Prostate gland (tissue), 2 donors: Measurements from ENCODE around the gene VTI1B. TPM values are rescaled to one million over a fixed set of nuclear protein-coding genes. Genes with fewer than 3 reads are reported as not detected.
A peak's percentile ranks its signal among the peaks of the same experiment; 100 is the strongest.

Experiments
- DNase-seq: peaks from one replicate; pipeline ENCODE4 v3.0.0-alpha.2; 2019; ENCODE audit warnings: low spot score
- H3K27ac ChIP-seq, 2 donors: fragments of 200-600 bp; sonication (generic); 2 replicates each; pipeline ENCODE4 v1.5.1; 2017 to 2019
- H3K27me3 ChIP-seq: fragments of 200-600 bp; sonication (generic); replicated peaks from 2 replicates; pipeline ENCODE4 v1.5.1; 2019; ENCODE audit not compliant: insufficient read depth
- H3K36me3 ChIP-seq, 2 donors: fragments of 200-600 bp; sonication (generic); 1 replicate in 1 of 2; 2 replicates in 1 of 2; pipeline versions ENCODE4 v1.5.1 to v1.8.1; 2017 to 2019
- H3K4me1 ChIP-seq: fragments of 200-600 bp; sonication (generic); replicated peaks from 2 replicates; pipeline ENCODE4 v1.5.1; 2019
- H3K4me3 ChIP-seq, 2 donors: fragments of 200-600 bp; sonication (generic); 2 replicates each; pipeline ENCODE4 v1.5.1; 2017 to 2019
- H3K9me3 ChIP-seq: fragments of 200-600 bp; sonication (generic); 2 replicates; pipeline ENCODE4 v1.5.1; 2017
- POLR2A ChIP-seq: fragments of 450-650 bp; IDR thresholded peaks from one replicate; pipeline ENCODE4 v1.6.1; 2016; ENCODE audit warnings: antibody characterized with exemption, mild to moderate bottlenecking
- POLR2AphosphoS5 ChIP-seq: sonication (generic); formaldehyde crosslinking; IDR thresholded peaks from one replicate; pipeline ENCODE4 v1.6.1; 2017; ENCODE audit warnings: antibody characterized with exemption
- WGBS: methylation state at CpG from one replicate; pipeline ENCODE4 v1.1.5; 2018; 5-methylcytosine and 5-hydroxymethylcytosine counted together
- intact Hi-C: fragments of 100-400 bp; cut with DNase I; formaldehyde crosslinking; loops from one replicate; pipeline ENCODE4 v1.14.2; 2022
- total RNA-seq, 2 donors: library from RNA; depleted of rRNA; stranded (reverse); fragments of >200 nt; gene quantifications; one replicate each; pipeline ENCODE4 v1.1.0, GENCODE V29; 2016
- TF ChIP-seq, protein P1 (sequence below), 4 experiments: fragments of 200-600 bp in 2 of 4; fragments of 450-650 bp in 2 of 4; sonication (generic) in 2 of 4; IDR thresholded peaks; 1 replicate in 3 of 4; 2 replicates in 1 of 4; pipeline ENCODE4 v1.5.1; 2016 to 2019; ENCODE audit warnings: antibody characterized with exemption in 4 of 4, mild to moderate bottlenecking in 2 of 4, moderate library complexity in 2 of 4

Gene VTI1B
- total RNA-seq, 2 donors from 2014 or later = 52.0 to 52.6 TPM

DNA sequence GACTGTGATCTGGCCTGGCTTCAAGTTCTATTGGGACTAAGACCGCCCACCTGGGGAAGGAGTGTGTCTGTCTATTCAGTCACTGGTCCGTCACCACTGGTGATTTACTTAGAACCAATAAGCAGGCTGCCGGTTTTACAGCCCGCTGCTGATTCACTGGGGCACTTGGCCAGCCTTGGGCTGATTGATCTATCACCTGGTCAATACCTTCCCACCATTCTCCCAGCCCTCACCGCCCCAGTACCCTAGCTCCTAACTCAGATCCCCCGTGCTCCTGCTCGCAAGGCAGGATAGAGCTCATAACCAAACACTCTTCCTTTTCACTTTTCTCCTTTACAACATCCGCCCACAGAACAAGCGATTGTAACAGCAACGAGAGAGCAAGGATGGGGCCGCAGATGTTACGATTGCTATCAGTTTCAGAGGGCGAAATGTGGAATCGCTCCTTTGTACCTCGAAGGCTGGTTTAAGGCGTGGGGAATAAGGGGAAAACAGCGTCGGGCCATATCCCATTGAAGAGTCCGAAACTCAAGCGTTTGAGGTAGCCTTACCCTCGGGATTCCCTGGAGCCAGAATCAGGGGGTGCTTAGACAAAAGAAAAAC is 20.5 kb upstream of the VTI1B start:
- Histone ChIP-seq H3K4me1 (peaks cover 10% of the 10 kb centered on the region), H3K4me3 (peak overlapping the region; percentile 68 to 71), H3K36me3 (peaks cover 4 to 8% of the 10 kb centered on the region in 2 donors), H3K27me3 (no peaks in the 10 kb centered on the region), H3K9me3 (no peaks in the 10 kb centered on the region), H3K27ac (peak overlapping the region; percentile 84 to 92)
- WGBS = under 1% methylated on average over 21 of the region's 21 CpGs
- TF ChIP-seq, protein P1, sequence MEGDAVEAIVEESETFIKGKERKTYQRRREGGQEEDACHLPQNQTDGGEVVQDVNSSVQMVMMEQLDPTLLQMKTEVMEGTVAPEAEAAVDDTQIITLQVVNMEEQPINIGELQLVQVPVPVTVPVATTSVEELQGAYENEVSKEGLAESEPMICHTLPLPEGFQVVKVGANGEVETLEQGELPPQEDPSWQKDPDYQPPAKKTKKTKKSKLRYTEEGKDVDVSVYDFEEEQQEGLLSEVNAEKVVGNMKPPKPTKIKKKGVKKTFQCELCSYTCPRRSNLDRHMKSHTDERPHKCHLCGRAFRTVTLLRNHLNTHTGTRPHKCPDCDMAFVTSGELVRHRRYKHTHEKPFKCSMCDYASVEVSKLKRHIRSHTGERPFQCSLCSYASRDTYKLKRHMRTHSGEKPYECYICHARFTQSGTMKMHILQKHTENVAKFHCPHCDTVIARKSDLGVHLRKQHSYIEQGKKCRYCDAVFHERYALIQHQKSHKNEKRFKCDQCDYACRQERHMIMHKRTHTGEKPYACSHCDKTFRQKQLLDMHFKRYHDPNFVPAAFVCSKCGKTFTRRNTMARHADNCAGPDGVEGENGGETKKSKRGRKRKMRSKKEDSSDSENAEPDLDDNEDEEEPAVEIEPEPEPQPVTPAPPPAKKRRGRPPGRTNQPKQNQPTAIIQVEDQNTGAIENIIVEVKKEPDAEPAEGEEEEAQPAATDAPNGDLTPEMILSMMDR (IDR thresholded peaks at IDR 0.05) = no peak
- TF ChIP-seq POLR2AphosphoS5 = peak; percentile 85
- TF ChIP-seq POLR2A = peak; percentile 51
- peak; percentile 90 for DNase-seq
- intact Hi-C loops = loop anchor here (5.0 to 10.0 kb wide), 2 partner anchors 73 to 260 kb away; no protein-coding TSS in a partner anchor

DNA sequence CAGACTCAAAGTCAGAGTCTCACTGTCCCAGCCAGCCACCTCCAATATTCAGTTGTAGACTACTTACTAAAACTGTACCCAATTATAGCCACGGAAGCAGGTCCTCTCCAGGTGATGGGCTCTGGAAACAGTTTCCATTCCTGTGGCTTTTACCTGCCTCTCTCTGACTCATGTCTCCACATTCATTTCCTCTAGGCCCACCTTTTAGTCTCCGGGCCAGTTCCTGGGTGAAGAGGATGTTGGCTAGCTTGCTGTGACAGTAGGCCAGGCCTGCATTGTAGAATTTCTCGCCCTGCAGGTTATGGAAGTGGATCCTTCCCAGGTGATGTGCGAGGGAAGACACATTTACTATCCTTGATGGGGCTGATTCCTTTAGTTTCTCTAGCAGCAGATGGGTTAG is 15.6 kb upstream of the VTI1B start:
- no peak for DNase-seq
- H3K9me3 ChIP-seq = no peaks in the 10 kb centered on the region
- H3K36me3 ChIP-seq = peaks cover 19% of the 10 kb centered on the region in 2 donors
- 75% methylated on average over 4 of the region's 4 CpGs for WGBS
- H3K4me1 ChIP-seq = no peaks in the 10 kb centered on the region
- no peaks in the 10 kb centered on the region for H3K27me3 ChIP-seq
- TF ChIP-seq, protein P1 (IDR thresholded peaks at IDR 0.05) = no peak
- TF ChIP-seq POLR2A = no peak
- TF ChIP-seq POLR2AphosphoS5 = no peak
- no peak overlapping the region for H3K4me3 ChIP-seq
- intact Hi-C loops = loop anchor here (10.0 kb wide), 1 partner anchor 255 kb away; no protein-coding TSS in a partner anchor
- peak overlapping the region in 1 of 2 donors; percentile 9 for H3K27ac ChIP-seq

DNA sequence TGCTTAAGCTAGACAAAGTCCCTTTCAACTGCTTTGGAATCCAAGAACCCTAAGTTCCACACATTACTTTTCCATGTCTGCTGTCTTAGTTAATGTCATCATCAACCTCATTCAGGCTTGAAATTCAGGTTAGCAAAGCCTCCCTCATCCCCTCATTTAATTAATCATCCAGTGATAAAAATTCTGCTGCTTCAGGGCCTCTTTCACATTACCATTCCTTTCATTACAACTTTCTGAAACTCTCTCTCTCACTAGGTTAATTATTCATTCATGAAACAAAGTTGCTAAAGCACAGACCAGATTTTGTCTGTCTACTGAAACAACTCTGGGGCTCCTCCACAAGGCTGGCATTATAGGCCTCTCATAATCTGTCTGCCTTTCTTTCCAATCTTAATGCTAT is 9.4 kb upstream of the VTI1B start:
- no peak for DNase-seq
- Histone ChIP-seq H3K27ac (no peak overlapping the region), H3K36me3 (peaks cover under 1 to 4% of the 10 kb centered on the region in 2 donors), H3K27me3 (no peaks in the 10 kb centered on the region), H3K9me3 (no peaks in the 10 kb centered on the region), H3K4me1 (no peaks in the 10 kb centered on the region), H3K4me3 (no peak overlapping the region)
- intact Hi-C loops = no loop called here
- TF ChIP-seq, protein P1 (IDR thresholded peaks at IDR 0.05) = no peak
- TF ChIP-seq POLR2A (no peak), POLR2AphosphoS5 (no peak)

DNA sequence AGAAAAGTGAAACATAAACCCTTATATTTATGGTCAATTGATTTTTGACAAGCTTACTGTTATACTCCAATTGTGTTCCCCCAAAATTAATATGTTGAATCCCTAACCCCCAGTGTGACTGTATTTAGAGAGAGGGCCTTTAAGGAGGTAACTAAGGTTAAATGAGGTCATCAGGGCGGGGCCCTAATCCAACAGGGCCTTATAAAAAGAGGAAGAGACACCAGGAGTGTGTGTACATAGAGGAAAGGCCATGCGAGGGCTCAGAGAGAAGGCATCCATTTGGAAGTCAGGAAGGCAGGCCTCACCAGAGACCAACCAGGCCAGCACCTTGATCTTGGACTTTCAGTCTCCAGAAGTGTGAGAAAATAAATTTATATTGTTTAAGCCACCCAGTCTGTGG is 6.5 kb upstream of the VTI1B start:
- H3K27me3 ChIP-seq = no peaks in the 10 kb centered on the region
- TF ChIP-seq POLR2A = no peak
- TF ChIP-seq, protein P1 (IDR thresholded peaks at IDR 0.05) = no peak
- no peak for TF ChIP-seq POLR2AphosphoS5
- H3K4me1 ChIP-seq = no peaks in the 10 kb centered on the region
- intact Hi-C loops = no loop called here
- WGBS = 83% methylated on average over 2 of the region's 2 CpGs
- H3K36me3 ChIP-seq = peaks cover 0 to 7% of the 10 kb centered on the region in 2 donors
- peak overlapping the region in 1 of 2 donors; percentile 2 for H3K27ac ChIP-seq
- no peak for DNase-seq
- H3K4me3 ChIP-seq = no peak overlapping the region
- no peaks in the 10 kb centered on the region for H3K9me3 ChIP-seq

DNA sequence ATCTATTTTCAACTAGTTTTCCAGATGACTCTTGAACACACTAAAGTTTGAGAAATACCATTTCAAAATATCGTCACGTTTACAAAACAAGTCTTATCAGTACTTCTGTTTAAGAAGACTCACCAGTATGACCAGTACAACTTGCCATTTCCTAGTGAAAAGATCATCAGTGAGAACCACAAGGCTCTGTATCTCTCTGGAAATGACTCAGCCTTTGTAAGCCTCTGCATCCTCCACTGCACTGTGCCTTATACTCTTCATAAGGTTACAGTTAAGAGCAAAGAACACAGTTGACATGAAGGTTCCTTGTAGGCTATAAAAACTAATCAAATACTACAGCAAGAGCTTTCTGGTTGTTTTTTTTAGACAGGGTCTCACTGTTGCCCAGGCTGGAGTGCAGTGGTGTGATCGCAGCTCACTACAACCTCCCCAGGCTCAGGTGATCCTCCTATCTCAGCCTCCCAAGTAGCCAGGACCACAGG is 5.7 kb upstream of the VTI1B start:
- DNase-seq = no peak
- H3K36me3 ChIP-seq = peaks cover 0 to 7% of the 10 kb centered on the region in 2 donors
- no peaks in the 10 kb centered on the region for H3K9me3 ChIP-seq
- H3K4me3 ChIP-seq = no peak overlapping the region
- WGBS = 82% methylated on average over 3 of the region's 3 CpGs
- peak overlapping the region in 1 of 2 donors; percentile 2 for H3K27ac ChIP-seq
- intact Hi-C loops = no loop called here
- H3K27me3 ChIP-seq = no peaks in the 10 kb centered on the region
- no peak for TF ChIP-seq POLR2A
- no peak for TF ChIP-seq POLR2AphosphoS5
- TF ChIP-seq, protein P1 (IDR thresholded peaks at IDR 0.05) = no peak
- no peaks in the 10 kb centered on the region for H3K4me1 ChIP-seq
